Measurements from ENCODE around the gene ZBTB49.
"Not testable (repeated sequence)": the region's sequence is repeated elsewhere in the genome, so short reads cannot be mapped to it uniquely, and the experiment has no call there.

The ZBTB49 gene

GRCh38 chr4:4326166-4326565, 36.1 kb downstream of the ZBTB49 start:
- DNase-seq = no peak

- DNase-seq = peak; percentile 87
These were observed 37.6 kb downstream of the ZBTB49 start for GRCh38 chr4:4327652-4328121.

- DNase-seq = no peak
These were observed 38.2 kb downstream of the ZBTB49 start for GRCh38 chr4:4328206-4328605.

- no peak for DNase-seq
These were observed 38.8 kb downstream of the ZBTB49 start for GRCh38 chr4:4328840-4329239.

GRCh38 chr4:4329496-4329895, 39.4 kb downstream of the ZBTB49 start:
- DNase-seq = no peak

GRCh38 chr4:4330794-4331193, 40.7 kb downstream of the ZBTB49 start:
- DNase-seq = no peak

- DNase-seq = peak; percentile 49
These were observed 42.5 kb downstream of the ZBTB49 start for GRCh38 chr4:4332529-4332928.

- peak; percentile 83 for DNase-seq
These were observed 43.2 kb downstream of the ZBTB49 start for GRCh38 chr4:4333265-4333706.

- peak; percentile 95 for DNase-seq
These were observed 44.9 kb downstream of the ZBTB49 start for GRCh38 chr4:4334798-4335520.

- no peak for DNase-seq
These were observed 48.4 kb downstream of the ZBTB49 start for GRCh38 chr4:4338210-4339001.

GRCh38 chr4:4339504-4340085, 49.5 kb downstream of the ZBTB49 start:
- DNase-seq = no peak

GRCh38 chr4:4341861-4342650, 52.0 kb downstream of the ZBTB49 start:
- no peak for DNase-seq

GRCh38 chr4:4343038-4343437, 53.0 kb downstream of the ZBTB49 start:
- DNase-seq = no peak

- DNase-seq = peak; percentile 47
These were observed 55.0 kb downstream of the ZBTB49 start for GRCh38 chr4:4344915-4345527.

GRCh38 chr4:4347585-4347984, 57.5 kb downstream of the ZBTB49 start:
- DNase-seq = no peak

- not testable (repeated sequence) for DNase-seq
These were observed 58.5 kb downstream of the ZBTB49 start for GRCh38 chr4:4348585-4348984.

GRCh38 chr4:4349867-4350266, 59.8 kb downstream of the ZBTB49 start:
- no peak for DNase-seq

- DNase-seq = no peak
These were observed 60.9 kb downstream of the ZBTB49 start for GRCh38 chr4:4350909-4351308.

GRCh38 chr4:4355302-4355701, 65.3 kb downstream of the ZBTB49 start:
- DNase-seq = no peak

- DNase-seq = no peak
These were observed 66.3 kb downstream of the ZBTB49 start for GRCh38 chr4:4356106-4357041.

All from DMS53 (cell line).